GM18870 (cell line): Measurements from ENCODE around the gene TNPO3.

Experiments used
- ATAC-seq: cut with Tn5 transposase; IDR thresholded peaks from one replicate; pipeline ENCODE4 v1.9.1; 2021; ENCODE audit warnings: moderate library complexity; ENCODE audit not compliant: unreplicated experiment

TNPO3 gene

DNA sequence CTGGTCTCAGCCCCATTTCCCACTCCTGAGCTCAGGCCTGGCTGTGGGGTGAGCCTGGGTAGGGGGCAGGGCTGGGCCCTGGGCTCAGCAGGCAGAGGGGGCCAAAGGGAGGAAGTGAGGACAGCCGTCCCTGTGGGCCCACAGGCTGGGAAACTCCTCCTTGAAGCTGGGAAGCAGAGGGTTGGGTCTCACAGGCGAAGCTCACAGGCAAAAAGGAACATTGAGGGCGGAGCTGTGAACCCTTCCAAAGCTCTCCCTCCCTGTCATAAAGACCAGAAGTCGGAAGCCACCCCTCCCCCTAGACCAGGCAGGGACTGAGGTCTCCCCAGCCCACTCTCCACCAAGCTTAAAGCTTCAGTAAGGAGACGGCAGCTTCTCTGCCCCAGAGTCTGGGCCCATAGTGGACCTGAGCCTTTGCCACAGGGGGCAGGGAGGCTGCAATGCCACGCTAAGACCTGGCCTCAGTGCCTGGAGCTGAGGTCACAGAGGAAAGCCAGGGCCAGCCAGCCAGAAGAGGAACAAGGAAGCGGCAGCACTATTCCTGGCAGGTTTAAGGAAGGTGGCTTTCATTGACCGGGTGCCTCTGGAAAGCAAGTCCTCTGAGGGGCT lies 143.4 kb downstream of the TNPO3 start:
- ATAC-seq, result no peak

- no peak for ATAC-seq
Measured at GRCh38 chr7:128910569-128910945, 144.4 kb downstream of the TNPO3 start, which contains the start of gene KCP. TSS of gene KCP (minus strand) at chr7:128910709. CDS start at chr7:128910676, 33 bp downstream.

GRCh38 chr7:128909625-128910568 lies 145.0 kb downstream of the TNPO3 start:
- no peak for ATAC-seq

GRCh38 chr7:128908750-128909624 lies 145.9 kb downstream of the TNPO3 start:
- ATAC-seq, result no peak

DNA sequence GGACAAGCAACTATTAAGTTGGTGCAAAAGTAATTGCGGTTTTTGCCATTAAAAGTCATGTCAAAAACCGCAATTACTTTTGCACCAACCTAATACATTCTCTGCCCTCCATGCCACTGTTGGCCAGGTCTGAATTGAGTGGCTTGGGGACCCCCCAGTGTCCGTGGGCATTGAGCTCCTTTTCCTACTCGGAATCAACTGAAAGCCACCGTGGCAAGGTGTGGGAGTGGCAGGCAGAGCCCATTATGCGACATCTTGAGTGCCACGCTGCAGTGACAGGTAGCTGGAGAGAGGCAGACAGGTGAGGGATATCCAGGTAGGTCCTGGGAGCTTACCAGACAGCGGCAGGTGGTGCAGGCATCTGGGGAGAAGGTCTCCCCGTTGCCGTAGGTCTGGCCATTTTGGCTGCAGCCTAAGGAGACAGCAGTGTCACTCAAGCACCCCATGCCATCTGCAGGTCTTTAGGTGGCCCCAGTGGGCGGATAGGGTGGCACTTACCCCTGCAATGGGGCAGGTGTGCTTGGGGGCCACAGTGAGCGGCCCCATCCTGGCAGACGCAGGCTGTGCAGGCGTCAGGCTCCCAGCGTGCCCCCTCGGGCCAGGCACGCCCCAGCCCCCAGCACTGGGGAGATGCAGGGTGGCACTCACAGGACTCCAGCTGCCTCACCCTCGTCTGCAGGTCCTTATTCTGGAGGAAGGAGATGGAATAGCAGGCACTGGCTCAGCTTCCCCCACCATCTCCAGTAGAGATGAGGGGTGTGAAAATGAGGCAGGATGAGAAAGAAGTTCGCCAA lies 147.9 kb downstream of the TNPO3 start:
- ATAC-seq, result no peak

- no peak for ATAC-seq
Measured at GRCh38 chr7:128906001-128906765, 148.7 kb downstream of the TNPO3 start.

DNA sequence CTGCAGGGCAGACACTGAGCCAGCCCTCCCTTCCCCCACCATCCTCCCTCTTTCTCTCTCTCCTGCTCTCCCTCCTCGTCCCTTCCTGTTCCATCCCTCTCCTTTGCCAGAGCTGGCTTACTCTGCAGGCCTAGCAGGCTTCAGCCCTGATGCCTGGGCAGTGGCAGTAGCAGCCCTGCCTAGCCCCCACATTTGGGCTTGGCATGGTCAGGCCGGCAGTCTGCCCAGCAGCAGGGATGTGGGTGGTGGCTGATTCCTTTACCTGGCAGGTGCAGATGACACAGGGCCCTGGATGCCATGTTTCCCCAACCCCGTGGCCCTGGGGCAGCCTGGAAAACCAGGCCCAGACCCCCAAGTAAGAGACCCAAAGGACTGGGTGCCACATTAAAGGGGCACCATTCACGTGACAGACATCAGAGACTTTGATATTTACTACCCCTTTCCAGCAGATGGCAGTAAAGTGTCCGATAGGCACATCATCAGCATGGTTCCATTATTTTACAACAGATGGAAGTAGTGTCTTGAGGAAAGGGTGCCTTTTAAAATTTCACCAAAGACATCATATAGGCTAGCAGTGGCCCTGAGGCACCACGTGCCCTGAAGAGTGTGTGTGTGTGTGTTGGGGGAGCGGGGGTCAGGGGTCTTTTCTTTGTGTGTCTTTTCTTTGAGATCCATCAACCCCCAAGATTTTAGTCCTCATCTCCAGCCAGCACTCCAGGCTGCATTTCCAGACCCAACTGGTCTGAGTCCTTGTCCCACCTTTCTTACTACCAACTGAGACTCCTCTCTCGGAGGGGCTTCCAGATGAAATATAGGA lies 150.3 kb downstream of the TNPO3 start:
- no peak for ATAC-seq
